OCI-LY1 (cell line): ENCODE measurements around the gene IRAK3.

Experiments
- H2AFZ ChIP-seq: fragments of 200-600 bp; sonication (generic), shearing (Covaris generic); 2 replicates; pipeline ENCODE4 v1.6.0; 2014; ENCODE audit warnings: antibody characterized with exemption, mild to moderate bottlenecking, low read length
- H3F3A ChIP-seq: fragments of 200-600 bp; sonication (generic), shearing (Covaris generic); 2 replicates; pipeline ENCODE4 v1.6.0; 2014; ENCODE audit warnings: mild to moderate bottlenecking, antibody characterized with exemption, low read length, moderate library complexity; ENCODE audit not compliant: insufficient read depth
- H3K27ac ChIP-seq: fragments of 200-600 bp; sonication (generic); 2 replicates; pipeline ENCODE4 v1.5.1; 2014; ENCODE audit warnings: low read length, mixed run types, mild to moderate bottlenecking, low read depth; ENCODE audit not compliant: poor library complexity, severe bottlenecking
- H3K27me3 ChIP-seq: fragments of 200-600 bp; sonication (generic); 2 replicates; pipeline ENCODE4 v1.6.0; 2014; ENCODE audit warnings: antibody characterized with exemption, mild to moderate bottlenecking, low read length, moderate library complexity; ENCODE audit not compliant: insufficient read depth
- H3K36me3 ChIP-seq: fragments of 200-600 bp; sonication (generic); 2 replicates; pipeline ENCODE4 v1.6.1; 2014; ENCODE audit warnings: mild to moderate bottlenecking, antibody characterized with exemption, low read length, moderate library complexity, mixed read lengths; ENCODE audit not compliant: insufficient read depth
- H3K4me1 ChIP-seq: fragments of 200-600 bp; sonication (generic); 2 replicates; pipeline ENCODE4 v1.5.1; 2014; ENCODE audit warnings: mild to moderate bottlenecking, low read length, moderate library complexity; ENCODE audit not compliant: insufficient read depth, severe bottlenecking
- H3K4me2 ChIP-seq: fragments of 200-600 bp; sonication (generic), shearing (Covaris generic); 2 replicates; pipeline ENCODE4 v1.6.1; 2014; ENCODE audit warnings: low read length
- H3K4me3 ChIP-seq: fragments of 200-600 bp; sonication (generic); 2 replicates; pipeline ENCODE4 v1.5.1; 2014; ENCODE audit warnings: low read length, low read depth, mild to moderate bottlenecking, mixed read lengths; ENCODE audit not compliant: poor library complexity, severe bottlenecking
- H3K79me2 ChIP-seq: fragments of 200-600 bp; shearing (Covaris generic); 2 replicates; pipeline ENCODE4 v1.6.1; 2016; ENCODE audit warnings: mixed run types, low read length, mixed read lengths; ENCODE audit not compliant: insufficient read depth
- H3K9ac ChIP-seq: fragments of 200-600 bp; sonication (generic), shearing (Covaris generic); 2 replicates; pipeline ENCODE4 v1.6.1; 2014; ENCODE audit warnings: mild to moderate bottlenecking, low read length, mixed read lengths
- H3K9me2 ChIP-seq: fragments of 200-600 bp; sonication (generic), shearing (Covaris generic); 2 replicates; pipeline ENCODE4 v1.6.1; 2014; ENCODE audit warnings: low read depth, mild to moderate bottlenecking, low read length, mixed read lengths
- H3K9me3 ChIP-seq: fragments of 200-600 bp; shearing (Covaris generic); 2 replicates; pipeline ENCODE4 v1.6.1; 2014; ENCODE audit warnings: low read length, mixed read lengths
- H4K20me1 ChIP-seq: fragments of 200-600 bp; sonication (generic), shearing (Covaris generic); 2 replicates; pipeline ENCODE4 v1.6.0; 2016; ENCODE audit warnings: mild to moderate bottlenecking, low read length; ENCODE audit not compliant: insufficient read depth
- EZH2 ChIP-seq: fragments of 200-600 bp; sonication (generic), shearing (Covaris generic); IDR thresholded peaks from 2 replicates; pipeline ENCODE4 v1.8.0; 2017; ENCODE audit warnings: borderline replicate concordance, mixed run types, mild to moderate bottlenecking, antibody characterized with exemption, low read length, moderate library complexity, mixed read lengths
- TF ChIP-seq, protein P1 (sequence below): fragments of 200-600 bp; sonication (generic), shearing (Covaris generic); IDR thresholded peaks from 2 replicates; pipeline ENCODE4 v1.5.1; 2017; ENCODE audit warnings: mild to moderate bottlenecking, antibody characterized with exemption, low read length, moderate library complexity, mixed read lengths

IRAK3 gene

DNA sequence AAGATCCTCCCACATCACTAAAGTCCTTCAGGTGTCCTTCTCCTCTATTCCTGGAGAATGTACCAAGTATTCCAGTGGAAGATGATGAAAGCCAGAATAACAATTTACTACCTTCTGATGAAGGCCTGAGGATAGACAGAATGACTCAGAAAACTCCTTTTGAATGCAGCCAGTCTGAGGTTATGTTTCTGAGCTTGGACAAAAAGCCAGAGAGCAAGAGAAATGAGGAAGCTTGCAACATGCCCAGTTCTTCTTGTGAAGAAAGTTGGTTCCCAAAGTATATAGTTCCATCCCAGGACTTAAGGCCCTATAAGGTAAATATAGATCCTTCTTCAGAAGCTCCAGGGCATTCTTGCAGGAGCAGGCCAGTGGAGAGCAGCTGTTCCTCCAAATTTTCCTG, 58.7 kb downstream of the IRAK3 start:
- no peaks in the 10 kb centered on the region for H3K36me3 ChIP-seq
- no peaks in the 10 kb centered on the region for H3K9me2 ChIP-seq
- no peaks in the 10 kb centered on the region for H3K4me1 ChIP-seq
- no peak overlapping the region for H3K9ac ChIP-seq
- H3K27me3 ChIP-seq: no peaks in the 10 kb centered on the region
- H2AFZ ChIP-seq: no peak overlapping the region
- H3K9me3 ChIP-seq: no peaks in the 10 kb centered on the region
- no peak overlapping the region for H3K4me3 ChIP-seq
- no peak overlapping the region for H3K27ac ChIP-seq
- H3K79me2 ChIP-seq: no peaks in the 10 kb centered on the region
- no peaks in the 10 kb centered on the region for H3F3A ChIP-seq
- H3K4me2 ChIP-seq: no peak overlapping the region
- TF ChIP-seq, protein P1, sequence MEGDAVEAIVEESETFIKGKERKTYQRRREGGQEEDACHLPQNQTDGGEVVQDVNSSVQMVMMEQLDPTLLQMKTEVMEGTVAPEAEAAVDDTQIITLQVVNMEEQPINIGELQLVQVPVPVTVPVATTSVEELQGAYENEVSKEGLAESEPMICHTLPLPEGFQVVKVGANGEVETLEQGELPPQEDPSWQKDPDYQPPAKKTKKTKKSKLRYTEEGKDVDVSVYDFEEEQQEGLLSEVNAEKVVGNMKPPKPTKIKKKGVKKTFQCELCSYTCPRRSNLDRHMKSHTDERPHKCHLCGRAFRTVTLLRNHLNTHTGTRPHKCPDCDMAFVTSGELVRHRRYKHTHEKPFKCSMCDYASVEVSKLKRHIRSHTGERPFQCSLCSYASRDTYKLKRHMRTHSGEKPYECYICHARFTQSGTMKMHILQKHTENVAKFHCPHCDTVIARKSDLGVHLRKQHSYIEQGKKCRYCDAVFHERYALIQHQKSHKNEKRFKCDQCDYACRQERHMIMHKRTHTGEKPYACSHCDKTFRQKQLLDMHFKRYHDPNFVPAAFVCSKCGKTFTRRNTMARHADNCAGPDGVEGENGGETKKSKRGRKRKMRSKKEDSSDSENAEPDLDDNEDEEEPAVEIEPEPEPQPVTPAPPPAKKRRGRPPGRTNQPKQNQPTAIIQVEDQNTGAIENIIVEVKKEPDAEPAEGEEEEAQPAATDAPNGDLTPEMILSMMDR: no peak
- no peak for TF ChIP-seq EZH2
- no peaks in the 10 kb centered on the region for H4K20me1 ChIP-seq

DNA sequence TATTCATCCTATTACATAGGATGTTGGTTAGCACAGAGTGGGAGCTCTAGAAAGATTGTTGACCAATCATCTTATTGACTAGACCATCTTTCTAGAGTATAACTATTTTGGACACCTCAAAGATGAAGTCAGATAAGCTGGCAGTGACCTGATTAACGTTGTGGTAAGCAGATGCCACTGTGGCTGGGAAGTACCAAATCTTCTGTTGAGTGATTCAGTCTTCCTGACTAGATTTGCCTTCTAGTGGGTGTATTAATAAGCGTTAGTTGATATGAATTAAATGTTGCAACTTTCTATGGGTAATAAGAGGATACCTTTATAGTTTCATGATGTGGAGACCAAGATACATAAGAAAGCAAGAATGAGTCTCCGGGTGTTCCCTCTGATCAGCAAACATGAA, 62.0 kb downstream of the IRAK3 start:
- no peak for TF ChIP-seq EZH2
- TF ChIP-seq, protein P1: no peak
- H3K36me3 ChIP-seq: no peaks in the 10 kb centered on the region
- H3K9me2 ChIP-seq: no peaks in the 10 kb centered on the region
- H3K9me3 ChIP-seq: no peaks in the 10 kb centered on the region
- H4K20me1 ChIP-seq: no peaks in the 10 kb centered on the region
- no peak overlapping the region for H2AFZ ChIP-seq
- H3F3A ChIP-seq: no peaks in the 10 kb centered on the region
- H3K4me2 ChIP-seq: no peak overlapping the region
- H3K9ac ChIP-seq: no peak overlapping the region
- H3K27ac ChIP-seq: no peak overlapping the region
- H3K4me1 ChIP-seq: no peaks in the 10 kb centered on the region
- H3K4me3 ChIP-seq: no peak overlapping the region
- no peaks in the 10 kb centered on the region for H3K27me3 ChIP-seq
- no peaks in the 10 kb centered on the region for H3K79me2 ChIP-seq

GRCh38 chr12:66252771-66253170, 63.8 kb downstream of the IRAK3 start:
- Histone ChIP-seq H3K4me1 (no peaks in the 10 kb centered on the region), H3K27me3 (no peaks in the 10 kb centered on the region)
- TF ChIP-seq EZH2: no peak
- TF ChIP-seq, protein P1: no peak

More at GRCh38 chr12:66252771-66253170, 63.8 kb downstream of the IRAK3 start:
- Histone ChIP-seq H3K4me2 (no peak overlapping the region), H4K20me1 (no peaks in the 10 kb centered on the region), H3F3A (no peaks in the 10 kb centered on the region), H3K4me3 (no peak overlapping the region), H3K9me2 (no peaks in the 10 kb centered on the region), H3K36me3 (no peaks in the 10 kb centered on the region), H3K27ac (no peak overlapping the region), H2AFZ (no peak overlapping the region), H3K9me3 (no peaks in the 10 kb centered on the region), H3K79me2 (no peaks in the 10 kb centered on the region), H3K9ac (no peak overlapping the region)
